Nephron (organoid): ENCODE measurements around the gene CEP128.
A peak's percentile ranks its signal among the peaks of the same experiment; 100 is the strongest.

Source experiments
- H3K27ac Mint-ChIP-seq, 3 experiments: 2 replicates each; pipeline ENCODE4 v1.8.0; 2020; ENCODE audit warnings: mixed read lengths in 3 of 3, mild to moderate bottlenecking in 2 of 3, moderate library complexity in 1 of 3
- H3K27me3 Mint-ChIP-seq: 2 replicates; pipeline ENCODE4 v1.8.0; 2021; ENCODE audit warnings: low read depth, mild to moderate bottlenecking, moderate library complexity, mixed read lengths
- H3K36me3 Mint-ChIP-seq: 2 replicates; pipeline ENCODE4 v1.8.0; 2020; ENCODE audit warnings: low read depth, mixed read lengths
- H3K4me1 Mint-ChIP-seq: 2 replicates; pipeline ENCODE4 v1.8.0; 2020; ENCODE audit warnings: mixed read lengths
- H3K4me3 Mint-ChIP-seq, 3 experiments: 2 replicates each; pipeline ENCODE4 v1.8.0; 2020; ENCODE audit warnings: mild to moderate bottlenecking in 3 of 3, mixed read lengths in 3 of 3, moderate library complexity in 2 of 3
- H3K9me3 Mint-ChIP-seq: 2 replicates; pipeline ENCODE4 v1.8.0; 2020; ENCODE audit warnings: mixed read lengths
- TF ChIP-seq, protein P1 (sequence below), 3 experiments: fragments of 200-600 bp; sonication (generic); IDR thresholded peaks; one replicate each; pipeline ENCODE4 v1.5.0; 2021; ENCODE audit warnings: antibody characterized with exemption in 3 of 3; ENCODE audit not compliant: unreplicated experiment in 3 of 3

The CEP128 gene

DNA sequence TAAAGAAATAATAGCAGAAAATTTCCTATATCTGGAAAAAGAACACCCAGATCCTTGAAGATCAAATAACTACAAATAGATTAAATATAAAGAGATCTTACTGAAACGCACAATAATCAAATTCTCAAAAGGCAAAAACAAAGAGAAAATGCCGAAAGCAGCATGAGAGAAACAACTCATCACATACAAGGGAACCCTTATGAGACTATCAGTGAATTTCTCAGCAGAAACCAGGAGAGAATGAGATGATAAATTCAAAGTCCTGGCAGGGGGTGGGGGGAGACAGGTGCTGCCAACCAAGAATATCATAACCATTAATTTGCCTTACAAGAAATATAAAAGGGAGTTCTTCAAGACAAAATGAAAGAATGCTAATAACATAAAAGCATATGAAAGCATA, 73.7 kb downstream of the CEP128 start:
- TF ChIP-seq, protein P1, sequence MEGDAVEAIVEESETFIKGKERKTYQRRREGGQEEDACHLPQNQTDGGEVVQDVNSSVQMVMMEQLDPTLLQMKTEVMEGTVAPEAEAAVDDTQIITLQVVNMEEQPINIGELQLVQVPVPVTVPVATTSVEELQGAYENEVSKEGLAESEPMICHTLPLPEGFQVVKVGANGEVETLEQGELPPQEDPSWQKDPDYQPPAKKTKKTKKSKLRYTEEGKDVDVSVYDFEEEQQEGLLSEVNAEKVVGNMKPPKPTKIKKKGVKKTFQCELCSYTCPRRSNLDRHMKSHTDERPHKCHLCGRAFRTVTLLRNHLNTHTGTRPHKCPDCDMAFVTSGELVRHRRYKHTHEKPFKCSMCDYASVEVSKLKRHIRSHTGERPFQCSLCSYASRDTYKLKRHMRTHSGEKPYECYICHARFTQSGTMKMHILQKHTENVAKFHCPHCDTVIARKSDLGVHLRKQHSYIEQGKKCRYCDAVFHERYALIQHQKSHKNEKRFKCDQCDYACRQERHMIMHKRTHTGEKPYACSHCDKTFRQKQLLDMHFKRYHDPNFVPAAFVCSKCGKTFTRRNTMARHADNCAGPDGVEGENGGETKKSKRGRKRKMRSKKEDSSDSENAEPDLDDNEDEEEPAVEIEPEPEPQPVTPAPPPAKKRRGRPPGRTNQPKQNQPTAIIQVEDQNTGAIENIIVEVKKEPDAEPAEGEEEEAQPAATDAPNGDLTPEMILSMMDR (IDR thresholded peaks at IDR 0.05; ENCODE audit: unreplicated experiment in 3 of 3) = no peak
- H3K9me3 Mint-ChIP-seq = peaks cover 30% of the 10 kb centered on the region
- H3K4me3 Mint-ChIP-seq = no peak overlapping the region
- H3K36me3 Mint-ChIP-seq = peaks cover 41% of the 10 kb centered on the region
- no peaks in the 10 kb centered on the region for H3K4me1 Mint-ChIP-seq
- no peaks in the 10 kb centered on the region for H3K27me3 Mint-ChIP-seq
- H3K27ac Mint-ChIP-seq = no peak overlapping the region

DNA sequence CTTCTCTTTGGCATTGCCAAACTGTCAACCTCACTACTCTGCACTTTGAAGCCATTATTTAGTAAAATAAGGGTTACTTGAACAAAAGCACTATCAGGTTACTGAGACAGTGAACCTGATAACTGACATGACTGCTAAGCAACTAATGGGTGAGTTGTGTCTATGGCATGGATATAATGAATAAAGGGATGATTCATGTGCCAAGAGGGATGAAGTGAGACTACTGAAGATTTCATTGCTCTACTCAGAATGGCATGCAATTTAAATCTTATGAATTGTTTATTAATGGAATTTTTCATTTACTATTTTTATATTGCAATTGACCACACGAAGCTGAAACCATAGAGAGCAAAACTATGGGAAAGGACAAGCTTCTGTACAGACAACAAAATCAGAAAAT, 74.4 kb downstream of the CEP128 start:
- no peaks in the 10 kb centered on the region for H3K27me3 Mint-ChIP-seq
- H3K36me3 Mint-ChIP-seq = peaks cover 37% of the 10 kb centered on the region
- H3K27ac Mint-ChIP-seq = no peak overlapping the region

DNA sequence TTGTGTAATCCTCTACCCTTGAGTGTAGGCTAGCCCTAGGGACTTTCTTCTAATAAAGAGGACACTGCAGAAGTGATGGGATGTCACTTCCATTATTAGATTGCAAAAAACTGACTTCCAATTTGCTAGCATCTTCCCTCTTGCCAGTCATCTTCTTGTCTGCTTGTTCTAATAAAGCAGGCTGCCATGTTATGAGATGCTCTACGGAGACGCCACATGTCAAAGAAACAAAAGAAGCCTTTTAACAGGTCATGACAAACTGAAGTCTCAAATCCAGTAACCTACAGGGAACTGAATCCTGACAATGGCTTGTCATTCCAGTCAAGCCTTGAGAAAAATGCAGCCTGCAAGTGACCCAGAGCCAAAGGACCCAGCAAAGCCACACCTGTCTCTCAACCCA, 76.0 kb downstream of the CEP128 start:
- Mint-ChIP-seq H3K9me3 (peaks cover 23% of the 10 kb centered on the region), H3K36me3 (peaks cover 26% of the 10 kb centered on the region), H3K4me1 (no peaks in the 10 kb centered on the region), H3K4me3 (no peak overlapping the region), H3K27me3 (no peaks in the 10 kb centered on the region), H3K27ac (no peak overlapping the region)
- TF ChIP-seq, protein P1 (IDR thresholded peaks at IDR 0.05; ENCODE audit: unreplicated experiment in 3 of 3) = no peak

More for the DNA sequence above, 74.4 kb downstream of the CEP128 start:
- Mint-ChIP-seq H3K4me3 (no peak overlapping the region), H3K4me1 (no peaks in the 10 kb centered on the region), H3K9me3 (peaks cover 30% of the 10 kb centered on the region)
- TF ChIP-seq, protein P1 (IDR thresholded peaks at IDR 0.05; ENCODE audit: unreplicated experiment in 3 of 3) = no peak

DNA sequence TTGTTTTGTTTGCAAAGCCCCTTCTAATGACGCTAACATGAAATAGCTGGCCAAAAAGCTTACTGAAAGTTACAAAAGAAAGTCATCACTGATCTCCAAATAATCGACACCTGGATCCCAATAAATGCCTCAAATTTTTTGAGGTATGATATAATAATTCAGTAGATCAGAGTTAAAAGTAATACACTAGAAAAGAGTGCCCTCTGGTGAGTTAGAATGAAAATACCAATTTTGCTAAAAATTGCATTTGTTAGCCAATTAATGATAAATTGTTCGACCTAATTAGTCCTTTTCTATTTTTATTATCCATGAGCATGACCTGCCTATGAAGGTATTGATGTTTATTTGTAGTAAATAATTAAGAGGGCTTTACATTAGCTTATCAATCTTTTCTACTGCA, 78.6 kb downstream of the CEP128 start:
- Mint-ChIP-seq H3K27ac (no peak overlapping the region), H3K27me3 (no peaks in the 10 kb centered on the region), H3K9me3 (peaks cover 7% of the 10 kb centered on the region), H3K4me1 (no peaks in the 10 kb centered on the region), H3K4me3 (no peak overlapping the region), H3K36me3 (peaks cover 8% of the 10 kb centered on the region)
- TF ChIP-seq, protein P1 (IDR thresholded peaks at IDR 0.05; ENCODE audit: unreplicated experiment in 3 of 3) = peak in 2 of 3 experiments; percentile 16 to 47

DNA sequence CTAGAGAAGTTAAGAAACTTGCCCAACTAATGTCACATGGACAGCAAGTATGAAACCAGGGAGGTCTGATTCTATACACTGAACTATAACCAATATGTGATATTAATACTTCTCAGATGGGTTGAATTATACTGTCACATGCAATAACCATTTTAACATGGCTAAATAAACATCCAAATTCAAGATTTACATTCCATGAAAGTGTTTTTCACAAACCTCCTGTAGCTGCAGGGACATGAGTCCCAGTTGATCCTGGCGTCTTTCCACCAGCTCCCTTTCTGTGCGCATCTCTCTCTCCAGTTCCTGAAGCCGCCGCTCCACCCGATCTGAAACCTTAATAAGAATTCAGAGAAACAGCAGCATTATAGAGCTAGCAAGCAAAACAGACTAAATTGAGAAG, 79.0 kb downstream of the CEP128 start:
- Mint-ChIP-seq H3K4me3 (no peak overlapping the region), H3K27me3 (no peaks in the 10 kb centered on the region), H3K36me3 (peaks cover 3% of the 10 kb centered on the region), H3K9me3 (peaks cover 3% of the 10 kb centered on the region), H3K27ac (no peak overlapping the region), H3K4me1 (no peaks in the 10 kb centered on the region)
- TF ChIP-seq, protein P1 (IDR thresholded peaks at IDR 0.05; ENCODE audit: unreplicated experiment in 3 of 3) = no peak

DNA sequence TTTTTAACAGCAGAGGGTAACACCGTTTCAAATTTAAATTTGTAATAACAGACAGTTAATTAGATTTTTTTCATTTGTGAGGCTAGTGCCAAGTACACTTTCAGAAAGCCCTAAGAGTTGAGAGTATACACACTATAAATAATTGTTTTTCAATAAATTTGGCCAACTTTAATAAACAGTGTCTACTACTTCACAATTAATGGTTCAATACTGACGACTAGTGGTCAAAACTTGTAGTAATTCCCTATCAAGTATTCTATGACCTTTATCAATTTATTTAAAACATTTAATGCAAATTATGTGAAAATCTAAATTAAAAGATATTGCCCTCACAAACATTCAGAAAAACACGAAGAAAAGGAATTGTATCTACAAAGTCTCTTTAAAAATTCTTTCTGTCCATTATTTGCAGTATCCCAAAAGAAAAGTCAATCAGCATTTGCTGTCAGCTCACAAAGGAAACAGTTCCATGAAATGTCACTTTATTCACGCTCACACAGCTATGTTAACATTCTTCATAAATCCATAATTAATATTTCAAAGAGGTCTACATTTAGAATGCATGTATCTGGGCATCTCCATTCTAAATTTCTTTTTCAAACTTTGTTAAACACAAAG, 91.2 kb downstream of the CEP128 start:
- H3K36me3 Mint-ChIP-seq = no peaks in the 10 kb centered on the region
- H3K4me3 Mint-ChIP-seq = no peak overlapping the region
- TF ChIP-seq, protein P1 (IDR thresholded peaks at IDR 0.05; ENCODE audit: unreplicated experiment in 3 of 3) = peak; percentile 62 to 87 (median 72)
- H3K27ac Mint-ChIP-seq = no peak overlapping the region
- H3K27me3 Mint-ChIP-seq = no peaks in the 10 kb centered on the region
- no peaks in the 10 kb centered on the region for H3K9me3 Mint-ChIP-seq
- peaks cover 14% of the 10 kb centered on the region for H3K4me1 Mint-ChIP-seq
